Endothelial cell of umbilical vein (primary cell): Measurements from ENCODE around the gene ATOSA.

Experiments
- JUN ChIP-seq: IDR thresholded peaks from 2 replicates; pipeline ENCODE4 v1.6.1; 2011; ENCODE audit warnings: borderline replicate concordance, low read depth; ENCODE audit not compliant: insufficient read length, insufficient read depth
- POLR2A ChIP-seq: IDR thresholded peaks from 2 replicates; pipeline ENCODE4 v1.6.1; 2012; ENCODE audit warnings: low read depth, mild to moderate bottlenecking, control low read depth, low read length
- POLR2AphosphoS5 ChIP-seq: IDR thresholded peaks from 2 replicates; pipeline ENCODE4 v1.6.1; 2012; ENCODE audit warnings: low read depth, mild to moderate bottlenecking, control low read depth, low read length, moderate library complexity; ENCODE audit not compliant: insufficient read depth

GRCh38 chr15:52714968-52715367 lies 35.8 kb upstream of the ATOSA start:
- TF ChIP-seq POLR2AphosphoS5 (no peak), POLR2A (no peak), JUN (no peak)
